ENCODE data around the gene GRAMD2B.

GRAMD2B gene

DNA sequence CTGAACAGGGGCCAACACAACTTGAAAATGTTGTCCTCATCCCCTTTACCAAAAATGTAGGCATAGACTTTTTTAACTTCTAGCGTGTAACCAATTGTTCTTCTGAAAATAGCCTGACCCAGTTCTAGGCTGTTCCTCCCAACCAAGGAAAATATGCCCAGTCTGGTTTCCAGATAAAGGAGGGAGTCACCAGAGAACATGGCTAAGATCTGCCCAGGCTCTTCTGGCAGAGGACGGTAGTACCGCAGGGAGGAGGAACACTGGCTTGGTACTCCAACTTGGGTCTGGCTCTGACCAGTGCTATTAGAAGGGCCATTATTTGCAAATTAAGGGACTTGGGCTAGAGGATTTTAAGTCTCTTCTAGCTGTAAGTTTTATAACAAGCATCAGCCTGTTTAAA, 63.1 kb downstream of the GRAMD2B start:
- TF ChIP-seq, protein P1, sequence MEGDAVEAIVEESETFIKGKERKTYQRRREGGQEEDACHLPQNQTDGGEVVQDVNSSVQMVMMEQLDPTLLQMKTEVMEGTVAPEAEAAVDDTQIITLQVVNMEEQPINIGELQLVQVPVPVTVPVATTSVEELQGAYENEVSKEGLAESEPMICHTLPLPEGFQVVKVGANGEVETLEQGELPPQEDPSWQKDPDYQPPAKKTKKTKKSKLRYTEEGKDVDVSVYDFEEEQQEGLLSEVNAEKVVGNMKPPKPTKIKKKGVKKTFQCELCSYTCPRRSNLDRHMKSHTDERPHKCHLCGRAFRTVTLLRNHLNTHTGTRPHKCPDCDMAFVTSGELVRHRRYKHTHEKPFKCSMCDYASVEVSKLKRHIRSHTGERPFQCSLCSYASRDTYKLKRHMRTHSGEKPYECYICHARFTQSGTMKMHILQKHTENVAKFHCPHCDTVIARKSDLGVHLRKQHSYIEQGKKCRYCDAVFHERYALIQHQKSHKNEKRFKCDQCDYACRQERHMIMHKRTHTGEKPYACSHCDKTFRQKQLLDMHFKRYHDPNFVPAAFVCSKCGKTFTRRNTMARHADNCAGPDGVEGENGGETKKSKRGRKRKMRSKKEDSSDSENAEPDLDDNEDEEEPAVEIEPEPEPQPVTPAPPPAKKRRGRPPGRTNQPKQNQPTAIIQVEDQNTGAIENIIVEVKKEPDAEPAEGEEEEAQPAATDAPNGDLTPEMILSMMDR (IDR thresholded peaks at IDR 0.05), result no peak

DNA sequence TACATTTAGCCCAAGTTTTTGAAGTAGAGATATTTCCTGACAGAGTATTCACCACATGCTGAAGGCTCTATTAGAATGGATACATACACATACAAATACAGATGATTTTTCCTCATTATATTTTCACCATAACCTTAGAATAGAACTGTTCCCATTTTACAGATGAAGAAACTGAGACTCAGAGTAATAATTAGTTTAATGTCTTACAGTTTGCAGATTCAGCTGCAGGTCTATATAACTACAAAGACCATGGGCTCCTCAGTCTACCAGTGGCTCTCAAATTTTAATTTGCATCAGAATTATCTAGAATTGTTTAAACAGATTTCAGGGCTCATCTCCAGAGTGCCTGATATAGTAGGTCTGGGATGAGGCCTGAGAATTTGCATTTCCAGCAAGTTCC, 64.4 kb downstream of the GRAMD2B start:
- TF ChIP-seq, protein P1 (IDR thresholded peaks at IDR 0.05), result no peak

DNA sequence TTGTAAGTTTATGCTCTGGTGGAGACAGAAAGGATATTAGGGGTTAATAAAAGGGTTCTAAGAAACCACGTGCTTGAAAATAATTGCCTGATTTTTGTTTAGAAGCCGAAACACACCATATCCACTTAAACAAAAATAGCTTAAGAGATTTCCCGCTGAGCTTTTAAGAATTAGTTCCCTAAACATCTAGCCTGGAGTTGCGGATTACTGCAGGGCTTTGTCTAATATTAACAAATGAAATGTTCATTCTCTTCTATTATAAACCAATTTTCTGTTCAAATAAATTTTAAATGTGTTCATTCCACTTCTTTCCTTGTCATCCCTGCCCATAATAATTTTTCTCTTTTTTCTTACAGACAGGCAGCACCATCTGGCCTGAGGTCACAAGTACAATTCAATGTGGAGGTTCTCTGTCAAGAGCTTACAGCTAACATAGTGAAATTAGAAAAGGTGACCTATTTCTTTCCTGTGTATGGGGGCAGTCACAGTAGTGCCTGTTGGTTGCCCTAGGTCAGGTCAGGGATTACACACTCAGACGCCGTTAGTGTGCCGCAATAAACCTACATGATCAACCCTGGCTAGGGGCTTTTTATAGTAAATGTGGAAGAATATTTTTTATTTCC, 65.3 kb downstream of the GRAMD2B start:
- TF ChIP-seq, protein P1 (IDR thresholded peaks at IDR 0.05), result no peak

- TF ChIP-seq, protein P1 (IDR thresholded peaks at IDR 0.05), result no peak
Observed at GRCh38 chr5:126490167-126490940, 67.1 kb downstream of the GRAMD2B start.

GRCh38 chr5:126492939-126493338, 69.7 kb downstream of the GRAMD2B start:
- TF ChIP-seq, protein P1 (IDR thresholded peaks at IDR 0.05), result peak; percentile 44; the same call in 1 of the 2 replicates

DNA sequence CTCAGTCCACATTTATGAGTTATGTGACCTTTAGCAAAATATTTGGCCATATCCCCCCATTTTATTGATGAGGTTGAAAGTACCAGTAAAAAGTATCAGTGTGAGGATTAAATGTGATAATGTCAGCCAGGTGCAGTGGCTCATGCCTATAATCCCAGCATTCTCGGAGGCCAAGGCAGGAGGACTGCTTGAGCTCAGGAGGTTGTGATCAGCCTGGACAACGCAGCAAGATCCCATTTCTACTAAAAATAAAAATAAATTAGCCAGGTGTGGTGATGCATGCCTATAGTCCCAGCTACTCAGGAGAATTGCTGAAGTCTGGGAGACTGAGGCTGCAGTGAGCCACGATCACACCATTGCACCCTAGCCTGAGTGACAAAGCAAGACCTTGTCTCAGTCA, 71.2 kb downstream of the GRAMD2B start:
- TF ChIP-seq, protein P1 (IDR thresholded peaks at IDR 0.05), result no peak

- TF ChIP-seq, protein P1 (IDR thresholded peaks at IDR 0.05), result no peak
Observed at GRCh38 chr5:126497506-126497905, 74.3 kb downstream of the GRAMD2B start.

Measured in LNCAP (cell line).